Skin of body (tissue), 2 donors: ENCODE measurements around the gene ANKH. TPM values are rescaled to one million over a fixed set of nuclear protein-coding genes. Genes with fewer than 3 reads are reported as not detected.

Experiments used
- DNase-seq: peaks from one replicate; lab custom pipeline; 2025; lab: John Stamatoyannopoulos, UW
- total RNA-seq: library from RNA; depleted of rRNA; stranded (reverse); fragments of >200 nt; gene quantifications from one replicate; pipeline ENCODE4 v1.2.3, GENCODE V29; 2014

Gene ANKH
- total RNA-seq, 1 donor from 2014 or later: 23.2 TPM

GRCh38 chr5:14716755-14717752 lies 154.5 kb downstream of the ANKH start:
- no peak for DNase-seq

- DNase-seq: no peak
Measured at GRCh38 chr5:14715481-14715880, 156.1 kb downstream of the ANKH start.

- no peak for DNase-seq
Measured at GRCh38 chr5:14714706-14715105, 156.9 kb downstream of the ANKH start.

GRCh38 chr5:14713476-14714390 lies 157.8 kb downstream of the ANKH start:
- DNase-seq: no peak

GRCh38 chr5:14712666-14713065 lies 158.9 kb downstream of the ANKH start:
- no peak for DNase-seq

GRCh38 chr5:14712131-14712530 lies 159.4 kb downstream of the ANKH start:
- DNase-seq: no peak

- no peak for DNase-seq
Measured at GRCh38 chr5:14710313-14710994, 161.1 kb downstream of the ANKH start.

- DNase-seq: no peak
Measured at GRCh38 chr5:14708551-14708950, 163.0 kb downstream of the ANKH start.

GRCh38 chr5:14707811-14708390 lies 163.7 kb downstream of the ANKH start:
- no peak for DNase-seq

GRCh38 chr5:14706615-14707021 lies 165.0 kb downstream of the ANKH start:
- DNase-seq: no peak

GRCh38 chr5:14705556-14705955 lies 166.0 kb downstream of the ANKH start:
- DNase-seq: no peak

- no peak for DNase-seq
Measured at GRCh38 chr5:14702238-14702839, 169.2 kb downstream of the ANKH start.

GRCh38 chr5:14701556-14701955 lies 170.0 kb downstream of the ANKH start:
- DNase-seq: no peak

GRCh38 chr5:14700478-14701436 lies 170.8 kb downstream of the ANKH start:
- DNase-seq: no peak

- no peak for DNase-seq
Measured at GRCh38 chr5:14699807-14700400, 171.7 kb downstream of the ANKH start.

- no peak for DNase-seq
Measured at GRCh38 chr5:14699159-14699558, 172.4 kb downstream of the ANKH start.

GRCh38 chr5:14698495-14698894 lies 173.1 kb downstream of the ANKH start:
- no peak for DNase-seq

- DNase-seq: no peak
Measured at GRCh38 chr5:14696851-14697250, 174.7 kb downstream of the ANKH start.

GRCh38 chr5:14696057-14696456 lies 175.5 kb downstream of the ANKH start:
- no peak for DNase-seq
